GM12878 (cell line): ENCODE results near the gene PHACTR1. TPM values are rescaled to one million over a fixed set of nuclear protein-coding genes. Genes with fewer than 3 reads are reported as not detected.

Experiments used
- ATAC-seq: fragments of 200-7000 bp; cut with Tn5 transposase; 3 replicates; pipeline ENCODE4 v1.9.1; 2020; ENCODE audit warnings: mild to moderate bottlenecking, moderate library complexity
- BruUV-seq: library from RNA; stranded (reverse); fragments of 400-500 nt; replicated peaks from 2 replicates; lab custom pipeline; 2021; lab: Mats Ljungman, UMichigan
- CTCF ChIA-PET: fragments of 300-600 bp; sonication (Branson Sonifier 250); formaldehyde crosslinking; extraction: SDS; loops from one replicate; lab custom pipeline; 2021; ENCODE audit warnings: inconsistent platforms; lab: Yijun Ruan, JAX
- POLR2A ChIA-PET: fragments of 350-600 bp; formaldehyde crosslinking; extraction: SDS; loops from one replicate; lab custom pipeline; 2021; ENCODE audit warnings: inconsistent platforms; lab: Charles Lee
- RAD21 ChIA-PET: fragments of 300-600 bp; sonication (Branson Sonifier 250); formaldehyde crosslinking; loops from one replicate; lab custom pipeline; 2023; ENCODE audit warnings: antibody characterized with exemption; ENCODE audit not compliant: unreplicated experiment; lab: Charles Lee
- SMC1A ChIA-PET: fragments of 300-600 bp; sonication (Branson Sonifier 250); formaldehyde crosslinking; loops from one replicate; lab custom pipeline; 2023; ENCODE audit not compliant: unreplicated experiment, uncharacterized antibody; lab: Charles Lee
- DNase-seq: peaks from one replicate; pipeline ENCODE4 v3.0.0-alpha.2; 2011; ENCODE audit warnings: low read depth, low spot score
- FAIRE-seq: peaks from 3 replicates; lab custom pipeline; 2011; peaks lifted over from hg19 to GRCh38; lab: Jason Lieb, UNC
- H2AFZ ChIP-seq: 2 replicates; pipeline ENCODE4 v1.6.0; 2011; ENCODE audit warnings: low read depth, low read length, control low read depth; ENCODE audit not compliant: control insufficient read depth
- H3K27ac ChIP-seq: 2 replicates; pipeline ENCODE4 v1.5.1; 2011; ENCODE audit warnings: control low read depth; ENCODE audit not compliant: control insufficient read depth, insufficient read depth
- H3K27me3 ChIP-seq, 2 experiments: replicated peaks in 1 of 2; 2 replicates each; pipeline versions ENCODE4 v1.6.0 to v1.6.1; 2011; ENCODE audit warnings: low read length in 1 of 2; ENCODE audit not compliant: control insufficient read depth in 2 of 2, insufficient read depth in 2 of 2
- H3K36me3 ChIP-seq, 2 experiments: 2 replicates each; pipeline ENCODE4 v1.5.1; 2011; ENCODE audit warnings: low read length in 1 of 2; ENCODE audit not compliant: control insufficient read depth in 2 of 2, insufficient read depth in 2 of 2
- H3K4me1 ChIP-seq: 2 replicates; pipeline ENCODE4 v1.6.1; 2011; ENCODE audit warnings: mild to moderate bottlenecking, low read length, moderate library complexity, mixed read lengths; ENCODE audit not compliant: control insufficient read depth, insufficient read depth
- H3K4me2 ChIP-seq: 2 replicates; pipeline ENCODE4 v1.6.0; 2011; ENCODE audit warnings: control low read depth; ENCODE audit not compliant: control insufficient read depth, insufficient read depth
- H3K4me3 ChIP-seq: fragments of 200-600 bp; sonication (generic); 2 replicates; pipeline ENCODE4 v1.5.1; 2016
- H3K79me2 ChIP-seq: 2 replicates; pipeline ENCODE4 v1.6.0; 2011; ENCODE audit warnings: low read length; ENCODE audit not compliant: control insufficient read depth, insufficient read depth
- H3K9ac ChIP-seq: 2 replicates; pipeline ENCODE4 v1.8.0; 2011; ENCODE audit warnings: low read length, control low read depth, mixed read lengths; ENCODE audit not compliant: control insufficient read depth, insufficient read depth
- H3K9me3 ChIP-seq: replicated peaks from 3 replicates; pipeline ENCODE4 v1.5.1; 2011; ENCODE audit warnings: mild to moderate bottlenecking, low read length; ENCODE audit not compliant: control insufficient read depth, insufficient read depth
- H4K20me1 ChIP-seq: 2 replicates; pipeline ENCODE4 v1.6.0; 2011; ENCODE audit not compliant: control insufficient read depth, insufficient read depth
- BCL11A ChIP-seq: IDR thresholded peaks from 2 replicates; pipeline ENCODE4 v1.6.1; 2011; ENCODE audit warnings: low read depth, low read length
- BHLHE40 ChIP-seq, 2 experiments: fragments of 450-650 bp in 1 of 2; IDR thresholded peaks; 2 replicates each; pipeline ENCODE4 v1.6.1; 2011 to 2017; ENCODE audit warnings: low read depth in 2 of 2, borderline replicate concordance in 1 of 2, improper control_type of control experiment in 1 of 2, low read length in 1 of 2, mild to moderate bottlenecking in 1 of 2
- CBFB ChIP-seq: IDR thresholded peaks from 2 replicates; pipeline ENCODE4 v1.6.1; 2016; ENCODE audit warnings: antibody characterized with exemption, low read depth
- HDAC6 ChIP-seq: fragments of 200-600 bp; sonication (generic); IDR thresholded peaks from one replicate; pipeline ENCODE4 v1.8.0; 2017; ENCODE audit warnings: antibody characterized with exemption; ENCODE audit not compliant: unreplicated experiment
- IKZF1 ChIP-seq: fragments of 450-650 bp; conservative IDR thresholded peaks from 2 replicates; pipeline ENCODE4 v1.6.1; 2017; ENCODE audit warnings: antibody characterized with exemption, mild to moderate bottlenecking
- IKZF2 ChIP-seq, 2 experiments: fragments of 450-650 bp; IDR thresholded peaks; 2 replicates each; pipeline ENCODE4 v1.6.1; 2017; ENCODE audit warnings: mild to moderate bottlenecking in 2 of 2, moderate library complexity in 2 of 2
- MEF2A ChIP-seq: IDR thresholded peaks from 2 replicates; pipeline ENCODE4 v1.6.1; 2011; ENCODE audit warnings: low read depth, mild to moderate bottlenecking, low read length, moderate library complexity; ENCODE audit not compliant: insufficient read depth
- RUNX3 ChIP-seq: IDR thresholded peaks from 2 replicates; pipeline ENCODE4 v1.6.1; 2012; ENCODE audit warnings: low read length, inconsistent platforms
- SPI1 ChIP-seq: IDR thresholded peaks from 2 replicates; pipeline ENCODE4 v1.6.1; 2011; ENCODE audit warnings: low read depth, mild to moderate bottlenecking, low read length, moderate library complexity, borderline replicate concordance; ENCODE audit not compliant: insufficient read depth
- WGBS: methylation state at CpG from one replicate; pipeline ENCODE4 v1.1.6; 2016; ENCODE audit warnings: low lambda C conversion rate; ENCODE audit not compliant: insufficient replicate concordance, insufficient coverage; ENCODE audit errors: missing lambda C conversion rate; 5-methylcytosine and 5-hydroxymethylcytosine counted together
- in situ Hi-C: fragments of 300-500 bp; cut with MboI; formaldehyde crosslinking; loops from 9 replicates; pipeline ENCODE4 v1.14.3; 2018; ENCODE audit warnings: mixed read lengths
- intact Hi-C: fragments of 100-400 bp; cut with micrococcal nuclease; formaldehyde crosslinking; loops from one replicate; pipeline ENCODE4 v1.14.2; 2022; ENCODE audit not compliant: unreplicated experiment
- polyA plus RNA-seq, 11 experiments: library from polyadenylated mRNA; depleted of rRNA in 4 of 11; unstranded in 6 of 11; stranded (reverse) in 5 of 11; fragments of >200 nt; fragmentation: Nextera tagmentation in 4 of 11; fragmentation: Illumina TruSeq in 1 of 11; extraction: Ambion mirVana in 4 of 11; extraction: Trizol in 1 of 11; gene quantifications; 1 replicate in 1 of 11; 2 replicates in 10 of 11; pipeline versions ENCODE4 v1.2.1 to v1.2.3, GENCODE V29; 2011 to 2016; ENCODE audit warnings: inconsistent platforms in 2 of 11, missing spikeins in 2 of 11, low read depth in 1 of 11
- total RNA-seq, 4 experiments: library from RNA; depleted of rRNA in 3 of 4; stranded (reverse); fragments of >200 nt in 3 of 4; fragmentation: Illumina TruSeq in 1 of 4; extraction: Trizol in 1 of 4; gene quantifications; 2 replicates each; pipeline versions ENCODE4 v1.2.1 to v1.2.3, GENCODE V29; 2013 to 2021
- TF ChIP-seq, protein P1 (sequence below): fragments of 450-650 bp; IDR thresholded peaks from 2 replicates; pipeline ENCODE4 v1.6.1; 2016; ENCODE audit warnings: mild to moderate bottlenecking, moderate library complexity, borderline replicate concordance
- TF ChIP-seq, protein P2 (sequence below): fragments of 450-650 bp; IDR thresholded peaks from 2 replicates; pipeline ENCODE4 v1.6.1; 2017; ENCODE audit warnings: mild to moderate bottlenecking, moderate library complexity
- TF ChIP-seq, protein P3 (sequence below): IDR thresholded peaks from 2 replicates; pipeline ENCODE4 v1.6.1; 2012; ENCODE audit warnings: low read length, inconsistent platforms

PHACTR1 gene
- total and polyA plus RNA-seq, 10 of the 15 experiments (the other 5 are each of a cell fraction or from before 2014, with no cell fraction given), result 34.2 to 94.6 (median 62.3) TPM

DNA sequence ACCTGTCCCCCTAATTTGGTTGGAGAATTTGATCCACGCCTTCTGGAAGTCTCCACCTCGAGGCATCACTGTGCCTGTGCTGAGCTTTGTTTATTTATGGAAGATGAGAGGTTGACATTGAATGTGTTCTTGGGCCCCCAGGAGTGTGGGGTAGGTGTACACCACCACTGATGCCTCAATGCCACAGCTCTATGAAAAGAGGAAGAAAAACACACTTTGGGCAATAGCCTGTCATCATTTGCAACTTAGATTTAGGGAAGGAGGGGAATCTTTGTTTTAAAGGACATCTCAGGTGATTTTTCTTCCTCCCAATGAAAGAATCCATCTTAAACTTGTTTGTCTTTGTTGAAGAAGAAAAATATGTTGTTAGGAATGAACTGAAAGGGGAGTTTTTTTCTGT is 569.1 kb downstream of the PHACTR1 start (continued):
- TF ChIP-seq, protein P1, sequence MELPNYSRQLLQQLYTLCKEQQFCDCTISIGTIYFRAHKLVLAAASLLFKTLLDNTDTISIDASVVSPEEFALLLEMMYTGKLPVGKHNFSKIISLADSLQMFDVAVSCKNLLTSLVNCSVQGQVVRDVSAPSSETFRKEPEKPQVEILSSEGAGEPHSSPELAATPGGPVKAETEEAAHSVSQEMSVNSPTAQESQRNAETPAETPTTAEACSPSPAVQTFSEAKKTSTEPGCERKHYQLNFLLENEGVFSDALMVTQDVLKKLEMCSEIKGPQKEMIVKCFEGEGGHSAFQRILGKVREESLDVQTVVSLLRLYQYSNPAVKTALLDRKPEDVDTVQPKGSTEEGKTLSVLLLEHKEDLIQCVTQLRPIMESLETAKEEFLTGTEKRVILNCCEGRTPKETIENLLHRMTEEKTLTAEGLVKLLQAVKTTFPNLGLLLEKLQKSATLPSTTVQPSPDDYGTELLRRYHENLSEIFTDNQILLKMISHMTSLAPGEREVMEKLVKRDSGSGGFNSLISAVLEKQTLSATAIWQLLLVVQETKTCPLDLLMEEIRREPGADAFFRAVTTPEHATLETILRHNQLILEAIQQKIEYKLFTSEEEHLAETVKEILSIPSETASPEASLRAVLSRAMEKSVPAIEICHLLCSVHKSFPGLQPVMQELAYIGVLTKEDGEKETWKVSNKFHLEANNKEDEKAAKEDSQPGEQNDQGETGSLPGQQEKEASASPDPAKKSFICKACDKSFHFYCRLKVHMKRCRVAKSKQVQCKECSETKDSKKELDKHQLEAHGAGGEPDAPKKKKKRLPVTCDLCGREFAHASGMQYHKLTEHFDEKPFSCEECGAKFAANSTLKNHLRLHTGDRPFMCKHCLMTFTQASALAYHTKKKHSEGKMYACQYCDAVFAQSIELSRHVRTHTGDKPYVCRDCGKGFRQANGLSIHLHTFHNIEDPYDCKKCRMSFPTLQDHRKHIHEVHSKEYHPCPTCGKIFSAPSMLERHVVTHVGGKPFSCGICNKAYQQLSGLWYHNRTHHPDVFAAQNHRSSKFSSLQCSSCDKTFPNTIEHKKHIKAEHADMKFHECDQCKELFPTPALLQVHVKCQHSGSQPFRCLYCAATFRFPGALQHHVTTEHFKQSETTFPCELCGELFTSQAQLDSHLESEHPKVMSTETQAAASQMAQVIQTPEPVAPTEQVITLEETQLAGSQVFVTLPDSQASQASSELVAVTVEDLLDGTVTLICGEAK, result no peak

DNA sequence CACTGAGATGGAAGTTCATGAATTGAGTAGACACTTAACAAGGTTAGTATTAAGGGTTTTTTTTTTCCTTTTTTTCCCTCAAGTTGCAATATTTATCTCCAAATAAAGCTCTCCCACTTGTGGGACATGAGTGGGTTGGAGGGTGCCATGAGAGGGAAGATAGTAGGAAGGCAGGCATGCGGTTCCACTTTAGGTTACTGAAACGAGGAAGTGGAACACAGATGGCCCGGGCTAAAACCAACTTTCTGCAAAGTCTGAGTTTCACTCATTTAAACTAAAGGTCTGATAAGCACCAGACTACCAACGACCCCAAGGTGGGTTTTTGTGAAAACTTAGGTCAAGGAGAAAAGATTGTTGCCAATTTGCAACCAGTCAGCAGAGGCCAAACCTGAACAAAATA is 569.6 kb downstream of the PHACTR1 start:
- peaks cover 1% of the 10 kb centered on the region for H3K79me2 ChIP-seq
- peaks cover 30% of the 10 kb centered on the region for H3K4me1 ChIP-seq
- H2AFZ ChIP-seq, result no peak overlapping the region
- intact Hi-C loops (no loop called here), in situ Hi-C loops (no loop called here)
- ChIA-PET RAD21 (interaction anchor here (0.9 to 2.1 kb wide), 3 partner anchors 11 to 42 kb away, joined by 3 to 9 read pairs (median 6); partner anchors contain the start of gene TBC1D7), CTCF (interaction anchor here (0.9 to 2.4 kb wide), 7 partner anchors 9 to 91 kb away, joined by 3 to 7 read pairs (median 4); no protein-coding TSS in a partner anchor), POLR2A (interaction anchor here (0.6 to 2.5 kb wide), 3 partner anchors 11 to 50 kb away, joined by 3 to 9 read pairs (median 3); no protein-coding TSS in a partner anchor), SMC1A (interaction anchor here (1.2 to 2.0 kb wide), 5 partner anchors 16 to 51 kb away, joined by 4 to 5 read pairs (median 5); no protein-coding TSS in a partner anchor)
- H3K4me3 ChIP-seq, result no peak overlapping the region
- no peak overlapping the region for H3K4me2 ChIP-seq
- H3K36me3 ChIP-seq, result peaks cover 38 to 56% of the 10 kb centered on the region in 2 experiments
- 1% methylated on average over 4 of the region's 4 CpGs for WGBS
- BruUV-seq, result no TSS peak
- H3K9ac ChIP-seq, result no peak overlapping the region
- H3K27ac ChIP-seq, result peak overlapping the region; percentile 39
- H3K27me3 ChIP-seq, result no peaks in the 10 kb centered on the region
- H4K20me1 ChIP-seq, result no peaks in the 10 kb centered on the region; the same call in 1 of the 2 replicates
- FAIRE-seq, result no peak
- peak; percentile 46 for ATAC-seq
- DNase-seq, result no peak
- peaks cover 14% of the 10 kb centered on the region; the same call in 2 of the 3 replicates for H3K9me3 ChIP-seq
- TF ChIP-seq, protein P2, sequence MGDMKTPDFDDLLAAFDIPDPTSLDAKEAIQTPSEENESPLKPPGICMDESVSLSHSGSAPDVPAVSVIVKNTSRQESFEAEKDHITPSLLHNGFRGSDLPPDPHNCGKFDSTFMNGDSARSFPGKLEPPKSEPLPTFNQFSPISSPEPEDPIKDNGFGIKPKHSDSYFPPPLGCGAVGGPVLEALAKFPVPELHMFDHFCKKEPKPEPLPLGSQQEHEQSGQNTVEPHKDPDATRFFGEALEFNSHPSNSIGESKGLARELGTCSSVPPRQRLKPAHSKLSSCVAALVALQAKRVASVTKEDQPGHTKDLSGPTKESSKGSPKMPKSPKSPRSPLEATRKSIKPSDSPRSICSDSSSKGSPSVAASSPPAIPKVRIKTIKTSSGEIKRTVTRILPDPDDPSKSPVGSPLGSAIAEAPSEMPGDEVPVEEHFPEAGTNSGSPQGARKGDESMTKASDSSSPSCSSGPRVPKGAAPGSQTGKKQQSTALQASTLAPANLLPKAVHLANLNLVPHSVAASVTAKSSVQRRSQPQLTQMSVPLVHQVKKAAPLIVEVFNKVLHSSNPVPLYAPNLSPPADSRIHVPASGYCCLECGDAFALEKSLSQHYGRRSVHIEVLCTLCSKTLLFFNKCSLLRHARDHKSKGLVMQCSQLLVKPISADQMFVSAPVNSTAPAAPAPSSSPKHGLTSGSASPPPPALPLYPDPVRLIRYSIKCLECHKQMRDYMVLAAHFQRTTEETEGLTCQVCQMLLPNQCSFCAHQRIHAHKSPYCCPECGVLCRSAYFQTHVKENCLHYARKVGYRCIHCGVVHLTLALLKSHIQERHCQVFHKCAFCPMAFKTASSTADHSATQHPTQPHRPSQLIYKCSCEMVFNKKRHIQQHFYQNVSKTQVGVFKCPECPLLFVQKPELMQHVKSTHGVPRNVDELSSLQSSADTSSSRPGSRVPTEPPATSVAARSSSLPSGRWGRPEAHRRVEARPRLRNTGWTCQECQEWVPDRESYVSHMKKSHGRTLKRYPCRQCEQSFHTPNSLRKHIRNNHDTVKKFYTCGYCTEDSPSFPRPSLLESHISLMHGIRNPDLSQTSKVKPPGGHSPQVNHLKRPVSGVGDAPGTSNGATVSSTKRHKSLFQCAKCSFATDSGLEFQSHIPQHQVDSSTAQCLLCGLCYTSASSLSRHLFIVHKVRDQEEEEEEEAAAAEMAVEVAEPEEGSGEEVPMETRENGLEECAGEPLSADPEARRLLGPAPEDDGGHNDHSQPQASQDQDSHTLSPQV, result no peak
- TF ChIP-seq HDAC6 (no peak), SPI1 (peak; percentile 94), IKZF2 (IDR thresholded peaks at IDR 0.05) (peak; percentile 27 to 28; a peak in 1 of 4 replicates), RUNX3 (peak; percentile 77), IKZF1 (peak; percentile 39; the same call in 1 of the 2 replicates), BCL11A (peak; percentile 60; the same call in 1 of the 2 replicates), MEF2A (0 out of 2 replicates have a peak, but pooled peaks have one; percentile 38), BHLHE40 (IDR thresholded peaks at IDR 0.05; ENCODE audit: borderline replicate concordance in 1 of 2, low read depth in 2 of 2, low read length in 1 of 2) (peak; percentile 3 to 36; a peak in 1 of 4 replicates), CBFB (peak; percentile 41; the same call in 1 of the 2 replicates)
- TF ChIP-seq, protein P3, sequence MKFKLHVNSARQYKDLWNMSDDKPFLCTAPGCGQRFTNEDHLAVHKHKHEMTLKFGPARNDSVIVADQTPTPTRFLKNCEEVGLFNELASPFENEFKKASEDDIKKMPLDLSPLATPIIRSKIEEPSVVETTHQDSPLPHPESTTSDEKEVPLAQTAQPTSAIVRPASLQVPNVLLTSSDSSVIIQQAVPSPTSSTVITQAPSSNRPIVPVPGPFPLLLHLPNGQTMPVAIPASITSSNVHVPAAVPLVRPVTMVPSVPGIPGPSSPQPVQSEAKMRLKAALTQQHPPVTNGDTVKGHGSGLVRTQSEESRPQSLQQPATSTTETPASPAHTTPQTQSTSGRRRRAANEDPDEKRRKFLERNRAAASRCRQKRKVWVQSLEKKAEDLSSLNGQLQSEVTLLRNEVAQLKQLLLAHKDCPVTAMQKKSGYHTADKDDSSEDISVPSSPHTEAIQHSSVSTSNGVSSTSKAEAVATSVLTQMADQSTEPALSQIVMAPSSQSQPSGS, result no peak
